Right lobe of liver (tissue), 6 donors: ENCODE measurements around the gene EYA4. TPM values are rescaled to one million over a fixed set of nuclear protein-coding genes. Genes with fewer than 3 reads are reported as not detected.

Experiments
- ATAC-seq, 4 donors: fragments of 200-7000 bp; cut with Tn5 transposase; one replicate each; pipeline ENCODE4 v1.9.1; 2020; ENCODE audit warnings: mild to moderate bottlenecking in 4 of 4, moderate library complexity in 4 of 4
- DNase-seq, 3 donors: peaks; one replicate each; pipeline ENCODE4 v3.0.0-alpha.2; 2020
- H3K27ac ChIP-seq, 3 donors: fragments of 200-600 bp; one replicate each; pipeline ENCODE4 v1.8.0; 2022
- H3K27me3 ChIP-seq, 2 donors: fragments of 200-600 bp; one replicate each; pipeline ENCODE4 v1.8.0; 2022
- H3K36me3 ChIP-seq, 4 donors: fragments of 200-600 bp; sonication (generic) in 1 of 4; one replicate each; pipeline versions ENCODE4 v1.5.1 to v1.8.0; 2017 to 2022; ENCODE audit warnings: control low read depth in 1 of 4
- H3K4me1 ChIP-seq, 4 donors: fragments of 200-600 bp; sonication (generic) in 1 of 4; one replicate each; pipeline versions ENCODE4 v1.5.1 to v1.8.0; 2017 to 2022; ENCODE audit warnings: control low read depth in 1 of 4
- H3K4me3 ChIP-seq, 3 donors: fragments of 200-600 bp; one replicate each; pipeline ENCODE4 v1.8.0; 2022
- H3K9me3 ChIP-seq, 4 donors: fragments of 200-600 bp; sonication (generic) in 1 of 4; one replicate each; pipeline versions ENCODE4 v1.5.1 to v1.8.0; 2017 to 2022; ENCODE audit warnings: control low read depth in 1 of 4
- CTCF ChIP-seq, 4 donors: fragments of 200-600 bp in 3 of 4; fragments of 450-650 bp in 1 of 4; IDR thresholded peaks; one replicate each; pipeline versions ENCODE4 v1.5.1 to v1.8.0; 2016 to 2022; ENCODE audit warnings: antibody characterized with exemption in 4 of 4, mild to moderate bottlenecking in 2 of 4
- POLR2A ChIP-seq: fragments of 450-650 bp; IDR thresholded peaks from one replicate; pipeline ENCODE4 v1.6.1; 2017; ENCODE audit warnings: antibody characterized with exemption, mild to moderate bottlenecking
- WGBS: methylation state at CpG from one replicate; pipeline ENCODE4 v1.1.6; 2018; ENCODE audit warnings: low coverage, low lambda C conversion rate; ENCODE audit not compliant: insufficient coverage; ENCODE audit errors: missing lambda C conversion rate; 5-methylcytosine and 5-hydroxymethylcytosine counted together
- intact Hi-C, 2 donors: fragments of 100-400 bp; cut with DNase I; formaldehyde crosslinking; loops; one replicate each; pipeline versions ENCODE4 v1.11.2 to v1.14.1; 2022
- total RNA-seq, 6 experiments: library from RNA; depleted of rRNA in 2 of 6; stranded (reverse); fragments of >200 nt in 2 of 6; fragmentation: NEBNext Ultra II Directional in 3 of 6; extraction: Animal tissue kit (Norgen Biotek cat#: 25700) in 3 of 6; gene quantifications; one replicate each; pipeline versions ENCODE4 v1.1.0 to v1.2.4, GENCODE V29; 2016 to 2023
- donor health status: DM: no; HTN: yes; CAD: no.
- donor health status: DM: no; HTN: no; CAD: no.
- donor health status: DM: no; HTN: no; CAD: no.
- donor health status: DM: no; HTN: yes; CAD: no.
- donor health status: DM: no; HTN: yes; CAD: no.

Gene EYA4
- total RNA-seq, 6 experiments from 2014 or later, result 0.09 to 0.37 (median 0.35) TPM; not detected in 1

- intact Hi-C loops, result no loop called here
- Histone ChIP-seq H3K4me1 (no peaks in the 10 kb centered on the region), H3K27me3 (no peaks in the 10 kb centered on the region), H3K27ac (no peak overlapping the region), H3K4me3 (no peak overlapping the region), H3K9me3 (no peaks in the 10 kb centered on the region), H3K36me3 (no peaks in the 10 kb centered on the region)
- ATAC-seq (no peak), DNase-seq (no peak)
- 66% methylated on average over 2 of the region's 2 CpGs for WGBS
- TF ChIP-seq POLR2A (no peak), CTCF (IDR thresholded peaks at IDR 0.05) (no peak)
Measured at GRCh38 chr6:133408132-133408531, 167.0 kb downstream of the EYA4 start.

GRCh38 chr6:133408543-133408942, 167.4 kb downstream of the EYA4 start:
- DNase-seq (no peak), ATAC-seq (no peak)
- H3K9me3 ChIP-seq, result no peaks in the 10 kb centered on the region
- H3K36me3 ChIP-seq, result no peaks in the 10 kb centered on the region
- no peak overlapping the region for H3K27ac ChIP-seq
- WGBS, result 83% methylated on average over 3 of the region's 3 CpGs
- H3K27me3 ChIP-seq, result no peaks in the 10 kb centered on the region
- no peak overlapping the region for H3K4me3 ChIP-seq
- H3K4me1 ChIP-seq, result no peaks in the 10 kb centered on the region
- TF ChIP-seq CTCF (IDR thresholded peaks at IDR 0.05) (no peak), POLR2A (no peak)
- intact Hi-C loops, result no loop called here

- DNase-seq (no peak), ATAC-seq (no peak)
- intact Hi-C loops, result no loop called here
- H3K36me3 ChIP-seq, result no peaks in the 10 kb centered on the region
- H3K9me3 ChIP-seq, result no peaks in the 10 kb centered on the region
- 33% methylated on average over 6 of the region's 6 CpGs for WGBS
- no peak overlapping the region for H3K4me3 ChIP-seq
- H3K4me1 ChIP-seq, result no peaks in the 10 kb centered on the region
- H3K27ac ChIP-seq, result no peak overlapping the region
- no peaks in the 10 kb centered on the region for H3K27me3 ChIP-seq
- TF ChIP-seq POLR2A (no peak), CTCF (IDR thresholded peaks at IDR 0.05) (no peak)
Measured at GRCh38 chr6:133410638-133411435, 169.7 kb downstream of the EYA4 start.

GRCh38 chr6:133411757-133412156, 170.6 kb downstream of the EYA4 start:
- H3K36me3 ChIP-seq, result no peaks in the 10 kb centered on the region
- no peak overlapping the region for H3K4me3 ChIP-seq
- no peaks in the 10 kb centered on the region for H3K9me3 ChIP-seq
- TF ChIP-seq POLR2A, result no peak
- no peak for TF ChIP-seq CTCF (IDR thresholded peaks at IDR 0.05)
- H3K27me3 ChIP-seq, result no peaks in the 10 kb centered on the region
- DNase-seq (no peak), ATAC-seq (no peak)
- intact Hi-C loops, result no loop called here
- no peak overlapping the region for H3K27ac ChIP-seq
- H3K4me1 ChIP-seq, result no peaks in the 10 kb centered on the region
